Gastroesophageal sphincter (tissue), 3 donors: ENCODE data around the gene ANGEL2.

Experiments used
- CTCF ChIP-seq, 4 experiments: fragments of 200-600 bp in 2 of 4; fragments of 450-650 bp in 2 of 4; sonication (generic) in 1 of 4; IDR thresholded peaks; one replicate each; pipeline ENCODE4 v1.5.1; 2017 to 2019; ENCODE audit warnings: antibody characterized with exemption in 4 of 4, mild to moderate bottlenecking in 2 of 4, moderate library complexity in 2 of 4
- POLR2A ChIP-seq, 2 donors: fragments of 450-650 bp; IDR thresholded peaks; one replicate each; pipeline ENCODE4 v1.6.1; 2017; ENCODE audit warnings: antibody characterized with exemption in 2 of 2, mild to moderate bottlenecking in 2 of 2, moderate library complexity in 1 of 2
- POLR2AphosphoS5 ChIP-seq: sonication (generic); formaldehyde crosslinking; IDR thresholded peaks from one replicate; pipeline ENCODE4 v1.6.1; 2017; ENCODE audit warnings: antibody characterized with exemption

- TF ChIP-seq CTCF (IDR thresholded peaks at IDR 0.05) (no peak), POLR2A (IDR thresholded peaks at IDR 0.05) (no peak), POLR2AphosphoS5 (no peak)
Observed at GRCh38 chr1:213020016-213020415, 4.3 kb upstream of the ANGEL2 start.
